Neural progenitor cell (in vitro differentiated cells): Measurements from ENCODE around the gene GRID1. TPM values are rescaled to one million over a fixed set of nuclear protein-coding genes. Genes with fewer than 3 reads are reported as not detected.

ENCODE experiments used
- DNase-seq: peaks from one replicate; pipeline ENCODE4 v3.0.0-alpha.2; 2016; ENCODE audit warnings: low spot score
- H2AFZ ChIP-seq: fragments of 200-600 bp; sonication (generic); replicated peaks from 2 replicates; pipeline ENCODE4 v1.6.1; 2016; ENCODE audit warnings: antibody characterized with exemption
- H3F3A ChIP-seq: fragments of 200-600 bp; sonication (generic); 2 replicates; pipeline ENCODE4 v1.6.1; 2016; ENCODE audit warnings: antibody characterized with exemption, low read depth
- H3K27ac ChIP-seq: fragments of 200-600 bp; sonication (generic); 2 replicates; pipeline ENCODE4 v1.5.1; 2016; ENCODE audit warnings: mild to moderate bottlenecking
- H3K27me3 ChIP-seq: fragments of 200-600 bp; sonication (generic); 2 replicates; pipeline ENCODE4 v1.6.1; 2016; ENCODE audit warnings: mild to moderate bottlenecking, moderate library complexity
- H3K36me3 ChIP-seq: fragments of 200-600 bp; sonication (generic); 2 replicates; pipeline ENCODE4 v1.5.1; 2016
- H3K4me1 ChIP-seq: fragments of 200-600 bp; sonication (generic); 2 replicates; pipeline ENCODE4 v1.6.1; 2016; ENCODE audit warnings: mixed run types
- H3K4me2 ChIP-seq: fragments of 200-600 bp; sonication (generic); 2 replicates; pipeline ENCODE4 v1.6.1; 2016
- H3K4me3 ChIP-seq: fragments of 200-600 bp; sonication (generic); 2 replicates; pipeline ENCODE4 v1.5.1; 2016
- H3K79me2 ChIP-seq: fragments of 200-600 bp; sonication (generic); 2 replicates; pipeline ENCODE4 v1.6.1; 2016; ENCODE audit warnings: low read depth
- H3K9ac ChIP-seq: fragments of 200-600 bp; sonication (generic); 2 replicates; pipeline ENCODE4 v1.6.1; 2016
- H3K9me3 ChIP-seq: fragments of 200-600 bp; sonication (generic); 2 replicates; pipeline ENCODE4 v1.5.1; 2016; ENCODE audit warnings: low read depth
- H4K20me1 ChIP-seq: fragments of 200-600 bp; sonication (generic); 2 replicates; pipeline ENCODE4 v1.6.1; 2016; ENCODE audit warnings: low read depth
- H3K27ac Mint-ChIP-seq: 3 replicates; pipeline ENCODE4 v1.8.0; 2021; ENCODE audit warnings: mixed read lengths
- H3K27me3 Mint-ChIP-seq: 2 replicates; pipeline ENCODE4 v1.8.0; 2022; ENCODE audit warnings: low read depth, mild to moderate bottlenecking, inconsistent platforms, moderate library complexity, mixed read lengths; ENCODE audit not compliant: insufficient read depth
- H3K36me3 Mint-ChIP-seq: 3 replicates; pipeline ENCODE4 v1.8.0; 2021; ENCODE audit warnings: mixed read lengths
- H3K4me1 Mint-ChIP-seq: 3 replicates; pipeline ENCODE4 v1.8.0; 2021; ENCODE audit warnings: mixed read lengths
- H3K4me3 Mint-ChIP-seq: 3 replicates; pipeline ENCODE4 v1.8.0; 2021; ENCODE audit warnings: mild to moderate bottlenecking, moderate library complexity, mixed read lengths
- H3K9me3 Mint-ChIP-seq: 3 replicates; pipeline ENCODE4 v1.8.0; 2020; ENCODE audit warnings: mixed read lengths
- EZH2 ChIP-seq: fragments of 200-600 bp; sonication (generic); IDR thresholded peaks from 2 replicates; pipeline ENCODE4 v1.6.1; 2017; ENCODE audit warnings: antibody characterized with exemption, mild to moderate bottlenecking, moderate library complexity
- EZH2phosphoT487 ChIP-seq: fragments of 200-600 bp; sonication (generic); IDR thresholded peaks from 2 replicates; pipeline ENCODE4 v1.6.1; 2017; ENCODE audit warnings: antibody characterized with exemption
- total RNA-seq: library from RNA; depleted of rRNA; stranded (reverse); fragments of >200 nt; gene quantifications from 2 replicates; pipeline ENCODE4 v1.2.3, GENCODE V29; 2015; ENCODE audit warnings: low replicate concordance
- TF ChIP-seq, protein P1 (sequence below): fragments of 200-600 bp; sonication (generic); IDR thresholded peaks from 2 replicates; pipeline ENCODE4 v1.5.1; 2017; ENCODE audit warnings: antibody characterized with exemption, mild to moderate bottlenecking

Gene GRID1
- total RNA-seq, 1 donor from 2014 or later = not detected

DNA sequence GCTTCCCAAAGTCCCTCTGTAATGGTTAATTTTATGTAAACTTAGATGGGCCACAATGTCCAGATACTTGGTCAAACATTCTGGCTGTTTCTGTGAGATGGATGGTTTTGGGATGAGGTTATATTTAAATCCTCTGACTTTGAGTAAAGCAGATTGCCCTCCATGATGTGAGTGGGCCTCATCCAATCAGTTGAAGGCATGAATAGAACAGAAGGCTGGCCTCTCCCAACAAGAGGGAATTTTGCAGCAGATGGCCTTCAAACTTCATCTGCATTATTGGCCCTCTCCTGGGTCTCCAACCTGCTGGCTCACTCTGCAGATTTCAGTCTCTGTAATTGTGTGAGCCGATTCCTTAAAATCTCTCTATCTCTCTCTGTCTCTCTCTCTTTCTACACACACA is 362.3 kb downstream of the GRID1 start:
- TF ChIP-seq, protein P1, sequence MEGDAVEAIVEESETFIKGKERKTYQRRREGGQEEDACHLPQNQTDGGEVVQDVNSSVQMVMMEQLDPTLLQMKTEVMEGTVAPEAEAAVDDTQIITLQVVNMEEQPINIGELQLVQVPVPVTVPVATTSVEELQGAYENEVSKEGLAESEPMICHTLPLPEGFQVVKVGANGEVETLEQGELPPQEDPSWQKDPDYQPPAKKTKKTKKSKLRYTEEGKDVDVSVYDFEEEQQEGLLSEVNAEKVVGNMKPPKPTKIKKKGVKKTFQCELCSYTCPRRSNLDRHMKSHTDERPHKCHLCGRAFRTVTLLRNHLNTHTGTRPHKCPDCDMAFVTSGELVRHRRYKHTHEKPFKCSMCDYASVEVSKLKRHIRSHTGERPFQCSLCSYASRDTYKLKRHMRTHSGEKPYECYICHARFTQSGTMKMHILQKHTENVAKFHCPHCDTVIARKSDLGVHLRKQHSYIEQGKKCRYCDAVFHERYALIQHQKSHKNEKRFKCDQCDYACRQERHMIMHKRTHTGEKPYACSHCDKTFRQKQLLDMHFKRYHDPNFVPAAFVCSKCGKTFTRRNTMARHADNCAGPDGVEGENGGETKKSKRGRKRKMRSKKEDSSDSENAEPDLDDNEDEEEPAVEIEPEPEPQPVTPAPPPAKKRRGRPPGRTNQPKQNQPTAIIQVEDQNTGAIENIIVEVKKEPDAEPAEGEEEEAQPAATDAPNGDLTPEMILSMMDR = no peak
- TF ChIP-seq EZH2 (no peak), EZH2phosphoT487 (no peak)
- Histone ChIP-seq H3K27ac (no peak overlapping the region), H4K20me1 (no peaks in the 10 kb centered on the region), H3K4me2 (no peak overlapping the region), H3F3A (no peaks in the 10 kb centered on the region), H3K4me1 (no peaks in the 10 kb centered on the region), H3K9me3 (no peaks in the 10 kb centered on the region), H2AFZ (no peak overlapping the region), H3K27me3 (no peaks in the 10 kb centered on the region), H3K4me3 (no peak overlapping the region), H3K79me2 (no peaks in the 10 kb centered on the region), H3K9ac (no peak overlapping the region), H3K36me3 (no peaks in the 10 kb centered on the region)
- Mint-ChIP-seq H3K9me3 (no peaks in the 10 kb centered on the region), H3K27ac (no peak overlapping the region), H3K4me3 (no peak overlapping the region), H3K36me3 (no peaks in the 10 kb centered on the region), H3K4me1 (peaks cover 2% of the 10 kb centered on the region), H3K27me3 (peaks cover 8% of the 10 kb centered on the region)
- DNase-seq = no peak

GRCh38 chr10:86003201-86003621 is 363.4 kb downstream of the GRID1 start:
- no peak for DNase-seq
- Histone ChIP-seq H3K9ac (no peak overlapping the region), H3F3A (no peaks in the 10 kb centered on the region), H3K4me3 (no peak overlapping the region), H3K4me1 (no peaks in the 10 kb centered on the region), H3K27me3 (no peaks in the 10 kb centered on the region), H4K20me1 (no peaks in the 10 kb centered on the region), H2AFZ (no peak overlapping the region), H3K9me3 (no peaks in the 10 kb centered on the region), H3K79me2 (no peaks in the 10 kb centered on the region), H3K27ac (no peak overlapping the region), H3K4me2 (no peak overlapping the region), H3K36me3 (no peaks in the 10 kb centered on the region)
- peaks cover 3% of the 10 kb centered on the region for H3K9me3 Mint-ChIP-seq
- no peaks in the 10 kb centered on the region for H3K4me1 Mint-ChIP-seq
- TF ChIP-seq EZH2phosphoT487 (no peak), EZH2 (no peak)
- TF ChIP-seq, protein P1 = no peak
- H3K27ac Mint-ChIP-seq = no peak overlapping the region
- H3K27me3 Mint-ChIP-seq = peaks cover 8% of the 10 kb centered on the region
- no peak overlapping the region for H3K4me3 Mint-ChIP-seq
- no peaks in the 10 kb centered on the region for H3K36me3 Mint-ChIP-seq

- Histone ChIP-seq H3K4me1 (no peaks in the 10 kb centered on the region), H3K27me3 (no peaks in the 10 kb centered on the region), H2AFZ (no peak overlapping the region), H3K4me2 (no peak overlapping the region), H3K36me3 (no peaks in the 10 kb centered on the region), H3K4me3 (no peak overlapping the region), H3K27ac (no peak overlapping the region), H4K20me1 (no peaks in the 10 kb centered on the region), H3K9ac (no peak overlapping the region), H3K79me2 (no peaks in the 10 kb centered on the region), H3F3A (no peaks in the 10 kb centered on the region), H3K9me3 (no peaks in the 10 kb centered on the region)
- Mint-ChIP-seq H3K9me3 (peaks cover 9% of the 10 kb centered on the region), H3K27ac (no peak overlapping the region), H3K4me3 (no peak overlapping the region), H3K4me1 (no peaks in the 10 kb centered on the region), H3K36me3 (no peaks in the 10 kb centered on the region), H3K27me3 (peaks cover 5% of the 10 kb centered on the region)
- no peak for DNase-seq
- TF ChIP-seq, protein P1 = no peak
- TF ChIP-seq EZH2phosphoT487 (no peak), EZH2 (no peak)
Observed at GRCh38 chr10:86001521-86001920, 365.1 kb downstream of the GRID1 start.
